ENCODE data around the gene CERS5.

CERS5 gene

GRCh38 chr12:50107416-50108268, 59.5 kb downstream of the CERS5 start:
- Histone ChIP-seq H3K4me3 (ENCODE audit: low read depth, low read length) (no peak overlapping the region), H3K9me3 (no peaks in the 10 kb centered on the region), H3K27me3 (no peaks in the 10 kb centered on the region), H3K36me3 (no peaks in the 10 kb centered on the region), H3K4me1 (peaks cover 20% of the 10 kb centered on the region)
- TF ChIP-seq CTCF (IDR thresholded peaks at IDR 0.05; ENCODE audit: low read depth, low read length) = no peak
- no peak for DNase-seq

GRCh38 chr12:50106907-50107306, 60.3 kb downstream of the CERS5 start:
- Histone ChIP-seq H3K9me3 (no peaks in the 10 kb centered on the region), H3K4me1 (peaks cover 20% of the 10 kb centered on the region), H3K4me3 (ENCODE audit: low read depth, low read length) (no peak overlapping the region), H3K27me3 (no peaks in the 10 kb centered on the region), H3K36me3 (no peaks in the 10 kb centered on the region)
- no peak for TF ChIP-seq CTCF (IDR thresholded peaks at IDR 0.05; ENCODE audit: low read depth, low read length)
- DNase-seq = no peak

- no peak overlapping the region for H3K4me3 ChIP-seq (ENCODE audit: low read depth, low read length)
- no peaks in the 10 kb centered on the region for H3K36me3 ChIP-seq
- no peaks in the 10 kb centered on the region for H3K27me3 ChIP-seq
- peaks cover 18% of the 10 kb centered on the region for H3K4me1 ChIP-seq
- H3K9me3 ChIP-seq = no peaks in the 10 kb centered on the region
- no peak for TF ChIP-seq CTCF (IDR thresholded peaks at IDR 0.05; ENCODE audit: low read depth, low read length)
- no peak for DNase-seq
Observed at GRCh38 chr12:50105913-50106450, 61.2 kb downstream of the CERS5 start.

- Histone ChIP-seq H3K4me3 (ENCODE audit: low read depth, low read length) (no peak overlapping the region), H3K4me1 (peaks cover 8% of the 10 kb centered on the region), H3K9me3 (no peaks in the 10 kb centered on the region), H3K27me3 (no peaks in the 10 kb centered on the region), H3K36me3 (peaks cover 7% of the 10 kb centered on the region)
- TF ChIP-seq CTCF (IDR thresholded peaks at IDR 0.05; ENCODE audit: low read depth, low read length) = no peak
- no peak for DNase-seq
Observed at GRCh38 chr12:50104417-50105366, 62.5 kb downstream of the CERS5 start.

GRCh38 chr12:50103767-50104321, 63.3 kb downstream of the CERS5 start, which contains the start of gene GPD1:
GPD1 (plus strand) TSS chr12:50104008; CDS start chr12:50104051, 43 bp downstream.
- Histone ChIP-seq H3K27me3 (no peaks in the 10 kb centered on the region), H3K36me3 (peaks cover 16% of the 10 kb centered on the region), H3K4me3 (ENCODE audit: low read depth, low read length) (peak within 1 kb of the TSS; percentile 30), H3K9me3 (no peaks in the 10 kb centered on the region), H3K4me1 (peaks cover 8% of the 10 kb centered on the region)
- peak; percentile 85 for DNase-seq
- no peak for TF ChIP-seq CTCF (IDR thresholded peaks at IDR 0.05; ENCODE audit: low read depth, low read length)
